Measurements from ENCODE around the gene RRP9. TPM values are rescaled to one million over a fixed set of nuclear protein-coding genes. Genes with fewer than 3 reads are reported as not detected.

Gene RRP9
- total RNA-seq, 4 donors from 2014 or later = 14.9 to 32.9 (median 21.3) TPM

GRCh38 chr3:51935886-51936755, 5.6 kb downstream of the RRP9 start:
- Histone ChIP-seq H3K4me3 (no peak overlapping the region), H3K9me3 (no peaks in the 10 kb centered on the region), H3K27me3 (no peaks in the 10 kb centered on the region), H3K36me3 (peaks cover 0 to 82% (median 37%) of the 10 kb centered on the region in 3 donors), H3K4me1 (peaks cover 0 to 15% (median 10%) of the 10 kb centered on the region in 4 donors), H3K27ac (no peak overlapping the region)
- 94 to 95% methylated on average over 21 to 25 of the region's 25 CpGs for WGBS, 2 donors
- no peak for DNase-seq (ENCODE audit: low spot score in 2 of 2)
- TF ChIP-seq EP300 (IDR thresholded peaks at IDR 0.05) (no peak), CTCF (IDR thresholded peaks at IDR 0.05) (no peak)

GRCh38 chr3:51934991-51935885, 6.5 kb downstream of the RRP9 start:
- no peaks in the 10 kb centered on the region for H3K9me3 ChIP-seq

GRCh38 chr3:51934139-51934850, 7.4 kb downstream of the RRP9 start:
- no peaks in the 10 kb centered on the region for H3K27me3 ChIP-seq
- peaks cover 0 to 88% (median 37%) of the 10 kb centered on the region in 3 donors for H3K36me3 ChIP-seq
- no peak for DNase-seq (ENCODE audit: low spot score in 2 of 2)
- no peak overlapping the region for H3K27ac ChIP-seq
- WGBS, 2 donors = 89 to 93% methylated on average over 10 to 11 of the region's 11 CpGs
- no peaks in the 10 kb centered on the region for H3K9me3 ChIP-seq
- no peaks in the 10 kb centered on the region for H3K4me1 ChIP-seq
- TF ChIP-seq POLR2A (IDR thresholded peaks at IDR 0.05) = no peak
- TF ChIP-seq CTCF (IDR thresholded peaks at IDR 0.05) = no peak
- TF ChIP-seq EP300 (IDR thresholded peaks at IDR 0.05) = no peak
- H3K4me3 ChIP-seq = no peak overlapping the region

More at GRCh38 chr3:51934991-51935885, 6.5 kb downstream of the RRP9 start:
- H3K4me1 ChIP-seq = peaks cover 0 to 6% (median 2%) of the 10 kb centered on the region in 4 donors
- 89 to 90% methylated on average over 26 to 28 of the region's 28 CpGs for WGBS, 2 donors
- DNase-seq (ENCODE audit: low spot score in 2 of 2) = no peak
- H3K36me3 ChIP-seq = peaks cover 0 to 90% (median 37%) of the 10 kb centered on the region in 3 donors
- no peak overlapping the region for H3K4me3 ChIP-seq
- H3K27me3 ChIP-seq = no peaks in the 10 kb centered on the region
- H3K27ac ChIP-seq = no peak overlapping the region
- TF ChIP-seq CTCF (IDR thresholded peaks at IDR 0.05) (no peak), EP300 (IDR thresholded peaks at IDR 0.05) (no peak), POLR2A (IDR thresholded peaks at IDR 0.05) (no peak)

GRCh38 chr3:51933471-51934138, 8.1 kb downstream of the RRP9 start:
- Histone ChIP-seq H3K27me3 (no peaks in the 10 kb centered on the region), H3K36me3 (peaks cover 0 to 83% (median 37%) of the 10 kb centered on the region in 3 donors), H3K27ac (no peak overlapping the region), H3K9me3 (no peaks in the 10 kb centered on the region), H3K4me3 (no peak overlapping the region), H3K4me1 (no peaks in the 10 kb centered on the region)
- TF ChIP-seq POLR2A (IDR thresholded peaks at IDR 0.05) (no peak), EP300 (IDR thresholded peaks at IDR 0.05) (no peak), CTCF (IDR thresholded peaks at IDR 0.05) (no peak)
- no peak for DNase-seq (ENCODE audit: low spot score in 2 of 2)
- WGBS, 2 donors = 91% methylated on average over 13 of the region's 13 CpGs
